Uterus (tissue), 4 donors: ENCODE measurements around the gene SPDEF. TPM values are rescaled to one million over a fixed set of nuclear protein-coding genes. Genes with fewer than 3 reads are reported as not detected.

ENCODE experiments used
- DNase-seq, 2 donors: peaks; one replicate each; pipeline ENCODE4 v3.0.0-alpha.2; 2019 to 2020
- H3K27ac ChIP-seq, 2 donors: fragments of 200-600 bp; sonication (generic); 1 replicate in 1 of 2; 2 replicates in 1 of 2; pipeline ENCODE4 v1.5.1; 2016 to 2018
- H3K27me3 ChIP-seq, 2 donors: fragments of 200-600 bp; sonication (generic); one replicate each; pipeline ENCODE4 v1.5.1; 2018 to 2019; ENCODE audit warnings: control low read depth in 1 of 2
- H3K36me3 ChIP-seq, 2 donors: fragments of 200-600 bp; sonication (generic); one replicate each; pipeline ENCODE4 v1.5.1; 2019; ENCODE audit warnings: control low read depth in 1 of 2
- H3K4me1 ChIP-seq, 2 donors: fragments of 200-600 bp; sonication (generic); one replicate each; pipeline ENCODE4 v1.5.1; 2018 to 2019; ENCODE audit warnings: control low read depth in 1 of 2
- H3K4me3 ChIP-seq, 2 donors: fragments of 200-600 bp; sonication (generic); 1 replicate in 1 of 2; 2 replicates in 1 of 2; pipeline ENCODE4 v1.5.1; 2018 to 2019; ENCODE audit warnings: mild to moderate bottlenecking in 1 of 2
- H3K9me3 ChIP-seq, 2 donors: fragments of 200-600 bp; sonication (generic); one replicate each; pipeline ENCODE4 v1.5.1; 2019; ENCODE audit warnings: control low read depth in 1 of 2
- CTCF ChIP-seq, 4 experiments: fragments of 200-600 bp in 2 of 4; fragments of 450-650 bp in 2 of 4; sonication (generic) in 2 of 4; IDR thresholded peaks; one replicate each; pipeline ENCODE4 v1.5.1; 2016 to 2019; ENCODE audit warnings: antibody characterized with exemption in 4 of 4, mild to moderate bottlenecking in 2 of 4, moderate library complexity in 1 of 4
- POLR2A ChIP-seq, 2 donors: fragments of 450-650 bp; IDR thresholded peaks; one replicate each; pipeline ENCODE4 v1.6.1; 2016; ENCODE audit warnings: antibody characterized with exemption in 2 of 2, mild to moderate bottlenecking in 1 of 2, moderate library complexity in 1 of 2
- intact Hi-C: fragments of 100-400 bp; cut with DNase I; formaldehyde crosslinking; loops from one replicate; pipeline ENCODE4 v1.15.1; 2023; ENCODE audit warnings: low total_unique reads
- total RNA-seq, 4 donors: library from RNA; depleted of rRNA in 3 of 4; stranded (reverse); fragments of >200 nt in 3 of 4; gene quantifications; one replicate each; pipeline versions ENCODE4 v1.1.0 to v1.2.4, GENCODE V29; 2014 to 2023
- donor health status: DM: yes; HTN: yes; CAD: no.

Gene SPDEF
- total RNA-seq, 4 donors from 2014 or later = 0.52 to 1.5 TPM; not detected in 2

GRCh38 chr6:34583861-34584604 lies 27.9 kb upstream of the SPDEF start:
- H3K36me3 ChIP-seq = no peaks in the 10 kb centered on the region
- H3K4me3 ChIP-seq = no peak overlapping the region
- H3K9me3 ChIP-seq = no peaks in the 10 kb centered on the region
- no peak overlapping the region for H3K27ac ChIP-seq
- DNase-seq = no peak
- H3K27me3 ChIP-seq = no peaks in the 10 kb centered on the region
- no peaks in the 10 kb centered on the region for H3K4me1 ChIP-seq
- no peak for TF ChIP-seq CTCF (IDR thresholded peaks at IDR 0.05)
- no peak for TF ChIP-seq POLR2A (IDR thresholded peaks at IDR 0.05)
- intact Hi-C loops = no loop called here

- no peak overlapping the region for H3K27ac ChIP-seq
- intact Hi-C loops = no loop called here
- H3K9me3 ChIP-seq = no peaks in the 10 kb centered on the region
- DNase-seq = no peak
- no peaks in the 10 kb centered on the region for H3K36me3 ChIP-seq
- H3K27me3 ChIP-seq = no peaks in the 10 kb centered on the region
- no peak overlapping the region for H3K4me3 ChIP-seq
- no peak for TF ChIP-seq POLR2A (IDR thresholded peaks at IDR 0.05)
- TF ChIP-seq CTCF (IDR thresholded peaks at IDR 0.05) = no peak
- no peaks in the 10 kb centered on the region for H3K4me1 ChIP-seq
Observed at GRCh38 chr6:34583461-34583860, 27.3 kb upstream of the SPDEF start.

GRCh38 chr6:34581561-34581920 lies 25.4 kb upstream of the SPDEF start:
- H3K36me3 ChIP-seq = no peaks in the 10 kb centered on the region
- no peak overlapping the region for H3K4me3 ChIP-seq
- no peaks in the 10 kb centered on the region for H3K9me3 ChIP-seq
- no peaks in the 10 kb centered on the region for H3K27me3 ChIP-seq
- no peak overlapping the region for H3K27ac ChIP-seq
- no peaks in the 10 kb centered on the region for H3K4me1 ChIP-seq
- intact Hi-C loops = no loop called here
- TF ChIP-seq POLR2A (IDR thresholded peaks at IDR 0.05) (no peak), CTCF (IDR thresholded peaks at IDR 0.05) (no peak)
- no peak for DNase-seq

- H3K36me3 ChIP-seq = no peaks in the 10 kb centered on the region
- TF ChIP-seq POLR2A (IDR thresholded peaks at IDR 0.05) (no peak), CTCF (IDR thresholded peaks at IDR 0.05) (no peak)
- intact Hi-C loops = no loop called here
- no peaks in the 10 kb centered on the region for H3K9me3 ChIP-seq
- no peak overlapping the region for H3K4me3 ChIP-seq
- no peaks in the 10 kb centered on the region for H3K4me1 ChIP-seq
- no peaks in the 10 kb centered on the region for H3K27me3 ChIP-seq
- DNase-seq = peak; percentile 36 to 38
- H3K27ac ChIP-seq = no peak overlapping the region
Observed at GRCh38 chr6:34580707-34581560, 24.8 kb upstream of the SPDEF start.
